Measurements from ENCODE around the gene SFXN3. TPM values are rescaled to one million over a fixed set of nuclear protein-coding genes. Genes with fewer than 3 reads are reported as not detected.

The SFXN3 gene
- total and polyA plus RNA-seq, 2 of the 13 experiments (the other 11 are each of a cell fraction or from before 2014, with no cell fraction given): 16.8 to 71.5 TPM

DNA sequence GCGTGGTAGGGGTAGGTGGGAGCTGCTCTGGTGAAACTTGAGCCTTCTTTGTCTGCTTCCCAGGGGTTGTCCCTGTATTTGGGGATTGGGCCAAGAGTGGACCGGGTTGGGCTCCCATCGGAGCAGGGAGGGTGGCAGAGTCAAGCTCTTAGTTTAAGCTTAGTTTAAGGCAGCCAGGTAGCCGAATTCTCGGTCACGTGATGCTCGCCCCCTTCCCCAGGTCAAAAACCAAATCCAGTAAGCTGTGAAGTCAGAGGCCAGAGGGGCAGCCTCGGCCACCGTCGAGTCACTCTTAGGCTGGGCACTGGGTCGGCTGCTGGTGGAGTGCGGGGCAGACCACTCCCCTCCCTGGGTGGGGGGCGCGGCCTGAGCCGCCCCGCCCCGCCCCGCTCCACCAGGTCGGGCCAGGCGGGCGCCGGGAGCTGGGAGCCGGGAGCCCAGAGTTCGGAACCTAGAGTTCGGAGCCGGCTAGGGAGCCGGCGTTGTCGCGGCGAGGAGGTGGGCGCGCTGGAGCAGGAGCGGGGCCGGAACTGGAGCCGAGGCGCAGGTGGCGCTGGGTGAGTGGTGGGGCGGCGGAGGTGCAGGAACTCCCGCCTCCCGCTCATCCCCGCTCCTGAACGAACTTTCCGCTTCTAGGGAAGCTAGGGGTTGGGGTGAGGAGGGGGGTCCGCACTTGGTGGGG is 34.2 kb upstream of the SFXN3 start (continued):
- TF ChIP-seq, protein P1, sequence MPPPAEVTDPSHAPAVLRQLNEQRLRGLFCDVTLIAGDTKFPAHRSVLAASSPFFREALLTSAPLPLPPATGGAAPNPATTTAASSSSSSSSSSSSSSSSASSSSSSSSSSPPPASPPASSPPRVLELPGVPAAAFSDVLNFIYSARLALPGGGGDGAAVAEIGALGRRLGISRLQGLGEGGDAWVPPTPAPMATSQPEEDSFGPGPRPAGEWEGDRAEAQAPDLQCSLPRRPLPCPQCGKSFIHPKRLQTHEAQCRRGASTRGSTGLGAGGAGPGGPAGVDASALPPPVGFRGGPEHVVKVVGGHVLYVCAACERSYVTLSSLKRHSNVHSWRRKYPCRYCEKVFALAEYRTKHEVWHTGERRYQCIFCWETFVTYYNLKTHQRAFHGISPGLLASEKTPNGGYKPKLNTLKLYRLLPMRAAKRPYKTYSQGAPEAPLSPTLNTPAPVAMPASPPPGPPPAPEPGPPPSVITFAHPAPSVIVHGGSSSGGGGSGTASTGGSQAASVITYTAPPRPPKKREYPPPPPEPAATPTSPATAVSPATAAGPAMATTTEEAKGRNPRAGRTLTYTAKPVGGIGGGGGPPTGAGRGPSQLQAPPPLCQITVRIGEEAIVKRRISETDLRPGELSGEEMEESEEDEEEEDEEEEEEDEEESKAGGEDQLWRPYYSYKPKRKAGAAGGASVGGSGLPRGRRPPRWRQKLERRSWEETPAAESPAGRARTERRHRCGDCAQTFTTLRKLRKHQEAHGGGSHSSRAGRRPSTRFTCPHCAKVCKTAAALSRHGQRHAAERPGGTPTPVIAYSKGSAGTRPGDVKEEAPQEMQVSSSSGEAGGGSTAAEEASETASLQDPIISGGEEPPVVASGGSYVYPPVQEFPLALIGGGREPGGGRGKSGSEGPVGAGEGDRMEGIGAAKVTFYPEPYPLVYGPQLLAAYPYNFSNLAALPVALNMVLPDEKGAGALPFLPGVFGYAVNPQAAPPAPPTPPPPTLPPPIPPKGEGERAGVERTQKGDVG (CRISPR knock-in tag; IDR thresholded peaks at IDR 0.05; ENCODE audit: borderline replicate concordance): no peak
- TF ChIP-seq NFYB (CRISPR knock-in tag; IDR thresholded peaks at IDR 0.05) (no peak), ZNF333 (CRISPR knock-in tag; IDR thresholded peaks at IDR 0.05; ENCODE audit: borderline replicate concordance) (no peak), NCOA2 (CRISPR knock-in tag; IDR thresholded peaks at IDR 0.05) (no peak), IKZF1 (IDR thresholded peaks at IDR 0.05) (no peak), ZSCAN31 (CRISPR knock-in tag; IDR thresholded peaks at IDR 0.05; ENCODE audit: low read depth) (0 out of 2 replicates have a peak, but pooled peaks have one; percentile 14), ZNF569 (CRISPR knock-in tag; IDR thresholded peaks at IDR 0.05; ENCODE audit: borderline replicate concordance) (no peak), ZNF224 (CRISPR knock-in tag; IDR thresholded peaks at IDR 0.05) (no peak), ZNF781 (CRISPR knock-in tag; IDR thresholded peaks at IDR 0.05; ENCODE audit: borderline replicate concordance, not compliant biosample characterization) (no peak), ZBTB7A (CRISPR knock-in tag; IDR thresholded peaks at IDR 0.05) (no peak), TARDBP (CRISPR knock-in tag; IDR thresholded peaks at IDR 0.05) (no peak), ZNF335 (CRISPR knock-in tag; IDR thresholded peaks at IDR 0.05) (no peak), HOXA9 (CRISPR knock-in tag; IDR thresholded peaks at IDR 0.05; ENCODE audit: borderline replicate concordance) (no peak), RXRB (CRISPR knock-in tag; IDR thresholded peaks at IDR 0.05; ENCODE audit: borderline replicate concordance) (no peak), NFRKB (IDR thresholded peaks at IDR 0.05) (no peak), ZNF761 (CRISPR knock-in tag; conservative IDR thresholded peaks at IDR 0.05) (0 out of 2 replicates have a peak, but pooled peaks have one; percentile 3), KMT2A (CRISPR knock-in tag; IDR thresholded peaks at IDR 0.05) (no peak), MEIS1 (CRISPR knock-in tag; IDR thresholded peaks at IDR 0.05; ENCODE audit: borderline replicate concordance) (peak; percentile 18; the same call in 1 of the 2 replicates)
- TF ChIP-seq, protein P2, sequence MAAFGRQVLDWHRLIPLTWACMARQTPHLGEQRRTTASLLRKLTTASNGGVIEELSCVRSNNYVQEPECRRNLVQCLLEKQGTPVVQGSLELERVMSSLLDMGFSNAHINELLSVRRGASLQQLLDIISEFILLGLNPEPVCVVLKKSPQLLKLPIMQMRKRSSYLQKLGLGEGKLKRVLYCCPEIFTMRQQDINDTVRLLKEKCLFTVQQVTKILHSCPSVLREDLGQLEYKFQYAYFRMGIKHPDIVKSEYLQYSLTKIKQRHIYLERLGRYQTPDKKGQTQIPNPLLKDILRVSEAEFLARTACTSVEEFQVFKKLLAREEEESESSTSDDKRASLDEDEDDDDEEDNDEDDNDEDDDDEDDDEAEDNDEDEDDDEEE (CRISPR knock-in tag; IDR thresholded peaks at IDR 0.05): no peak
- TF ChIP-seq, protein P3, sequence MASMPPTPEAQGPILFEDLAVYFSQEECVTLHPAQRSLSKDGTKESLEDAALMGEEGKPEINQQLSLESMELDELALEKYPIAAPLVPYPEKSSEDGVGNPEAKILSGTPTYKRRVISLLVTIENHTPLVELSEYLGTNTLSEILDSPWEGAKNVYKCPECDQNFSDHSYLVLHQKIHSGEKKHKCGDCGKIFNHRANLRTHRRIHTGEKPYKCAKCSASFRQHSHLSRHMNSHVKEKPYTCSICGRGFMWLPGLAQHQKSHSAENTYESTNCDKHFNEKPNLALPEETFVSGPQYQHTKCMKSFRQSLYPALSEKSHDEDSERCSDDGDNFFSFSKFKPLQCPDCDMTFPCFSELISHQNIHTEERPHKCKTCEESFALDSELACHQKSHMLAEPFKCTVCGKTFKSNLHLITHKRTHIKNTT (CRISPR knock-in tag; IDR thresholded peaks at IDR 0.05): no peak
- TF ChIP-seq, protein P4, sequence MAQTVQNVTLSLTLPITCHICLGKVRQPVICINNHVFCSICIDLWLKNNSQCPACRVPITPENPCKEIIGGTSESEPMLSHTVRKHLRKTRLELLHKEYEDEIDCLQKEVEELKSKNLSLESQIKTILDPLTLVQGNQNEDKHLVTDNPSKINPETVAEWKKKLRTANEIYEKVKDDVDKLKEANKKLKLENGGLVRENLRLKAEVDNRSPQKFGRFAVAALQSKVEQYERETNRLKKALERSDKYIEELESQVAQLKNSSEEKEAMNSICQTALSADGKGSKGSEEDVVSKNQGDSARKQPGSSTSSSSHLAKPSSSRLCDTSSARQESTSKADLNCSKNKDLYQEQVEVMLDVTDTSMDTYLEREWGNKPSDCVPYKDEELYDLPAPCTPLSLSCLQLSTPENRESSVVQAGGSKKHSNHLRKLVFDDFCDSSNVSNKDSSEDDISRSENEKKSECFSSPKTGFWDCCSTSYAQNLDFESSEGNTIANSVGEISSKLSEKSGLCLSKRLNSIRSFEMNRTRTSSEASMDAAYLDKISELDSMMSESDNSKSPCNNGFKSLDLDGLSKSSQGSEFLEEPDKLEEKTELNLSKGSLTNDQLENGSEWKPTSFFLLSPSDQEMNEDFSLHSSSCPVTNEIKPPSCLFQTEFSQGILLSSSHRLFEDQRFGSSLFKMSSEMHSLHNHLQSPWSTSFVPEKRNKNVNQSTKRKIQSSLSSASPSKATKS (CRISPR knock-in tag; IDR thresholded peaks at IDR 0.05): no peak
